ENCODE results near the gene PNMA6E.

- TF ChIP-seq CTCF (IDR thresholded peaks at IDR 0.05; ENCODE audit: poor library complexity, severe bottlenecking) (no peak), EP300 (conservative IDR thresholded peaks at IDR 0.05; ENCODE audit: poor library complexity, severe bottlenecking) (no peak), POLR2AphosphoS5 (IDR thresholded peaks at IDR 0.05) (no peak), REST (IDR thresholded peaks at IDR 0.05; ENCODE audit: borderline replicate concordance) (no peak), EZH2 (IDR thresholded peaks at IDR 0.05; ENCODE audit: borderline replicate concordance, insufficient read depth, low read length, poor library complexity, severe bottlenecking) (no peak), TAF1 (IDR thresholded peaks at IDR 0.05; ENCODE audit: low read depth) (no peak)
Observed at GRCh38 chrX:153411988-153412574, 10.9 kb upstream of the PNMA6E start.
